NCI-H526 treated with DMSO at 0.1 percent for 48 hours (cell line): ENCODE data around the gene PHLDB2.
A peak's percentile ranks its signal among the peaks of the same experiment; 100 is the strongest.
"Not testable (repeated sequence)": the region's sequence is repeated elsewhere in the genome, so short reads cannot be mapped to it uniquely, and the experiment has no call there.

Source experiments
- DNase-seq: peaks from one replicate; lab custom pipeline; 2025; lab: John Stamatoyannopoulos, UW

PHLDB2 gene

DNA sequence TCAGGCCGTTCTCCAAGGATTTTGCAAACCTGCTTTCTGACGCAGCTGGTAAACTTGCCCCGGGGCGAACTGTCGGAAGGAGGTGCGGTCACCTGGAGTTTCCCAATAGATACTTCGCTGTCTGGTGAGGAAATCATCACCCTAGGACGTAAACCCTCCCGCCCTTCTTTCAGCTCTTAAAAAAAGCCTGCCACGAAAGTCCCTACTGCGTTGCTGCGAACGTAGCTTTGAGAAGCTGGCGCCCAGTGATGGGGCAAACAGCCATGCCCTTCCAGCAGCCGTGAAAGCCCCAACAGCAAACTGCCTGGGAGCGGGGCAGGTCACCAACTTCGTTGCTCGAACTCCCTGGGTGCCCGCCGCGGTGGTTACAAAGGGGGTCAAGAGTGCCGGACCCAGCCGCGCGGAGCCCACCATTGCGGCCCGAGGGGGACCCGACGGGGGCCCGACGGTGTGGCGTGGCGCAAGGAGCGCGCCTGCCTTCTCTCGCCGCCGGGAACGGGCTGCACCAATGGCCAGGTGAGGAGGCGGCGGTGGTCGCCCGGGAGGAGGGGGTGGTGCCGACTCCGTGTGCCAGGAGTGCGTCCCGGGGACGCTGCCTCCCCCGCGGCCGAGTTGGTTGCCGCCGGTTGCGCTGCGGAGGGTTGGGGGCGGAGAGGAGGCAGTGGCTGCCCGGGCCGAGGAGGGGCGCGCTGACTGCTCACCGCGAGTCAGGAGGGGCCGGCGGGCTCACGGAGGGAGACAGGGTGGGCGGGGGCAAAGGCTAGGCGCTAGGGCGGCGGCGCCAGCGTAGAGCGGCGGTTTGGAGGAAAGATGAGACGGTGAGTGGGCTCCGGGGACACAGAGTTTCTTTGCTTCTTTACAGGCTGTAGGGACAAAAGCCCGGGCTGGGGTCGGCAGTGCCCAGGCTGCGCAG lies at the start of gene PHLDB2:
Gene PHLDB2 (plus strand): TSS at position 205 of the 913 bp plus-strand sequence. CDS start 24,813 bp downstream, outside the sequence.
- DNase-seq: peak; percentile 12

DNA sequence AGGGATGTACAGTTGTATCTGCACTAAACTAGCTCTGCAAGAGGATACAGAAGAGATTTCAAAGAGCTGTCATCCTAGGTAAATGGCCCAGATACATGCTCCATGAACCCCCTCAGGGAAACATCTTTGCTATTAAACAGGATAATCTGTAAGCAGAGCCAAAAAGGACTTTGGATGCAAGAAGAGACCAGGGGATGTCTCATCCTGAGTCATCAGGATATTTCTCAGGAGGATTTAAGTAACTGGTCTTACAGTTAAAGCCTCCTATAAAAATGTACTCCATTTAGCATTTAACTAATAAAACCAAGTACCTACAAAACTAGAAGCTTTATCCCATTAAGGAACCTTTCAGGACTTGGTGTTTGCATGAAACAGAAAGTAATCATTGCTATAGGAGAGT lies 48.2 kb upstream of the PHLDB2 start:
- no peak for DNase-seq

GRCh38 chr3:111811811-111812210 lies 47.3 kb upstream of the PHLDB2 start:
- no peak for DNase-seq

DNA sequence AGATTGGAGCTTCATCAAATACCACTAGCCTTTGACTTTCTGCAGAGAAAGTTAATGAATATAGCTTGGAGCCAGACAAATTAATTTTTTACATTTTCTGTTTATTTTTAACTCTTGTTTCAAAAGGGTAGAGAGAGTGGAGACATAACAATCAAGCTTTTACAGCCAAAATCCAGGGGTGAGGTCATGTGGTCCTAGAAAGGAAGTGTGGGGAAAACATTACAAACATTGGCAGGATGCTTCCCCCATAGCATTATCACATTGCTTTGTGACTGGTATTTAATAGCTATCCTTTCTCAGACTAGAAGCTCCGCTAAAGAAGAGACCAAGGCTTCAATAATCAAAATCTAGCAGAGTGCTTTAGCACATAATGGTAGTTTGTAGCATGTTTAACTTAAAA lies 46.4 kb upstream of the PHLDB2 start:
- no peak for DNase-seq

DNA sequence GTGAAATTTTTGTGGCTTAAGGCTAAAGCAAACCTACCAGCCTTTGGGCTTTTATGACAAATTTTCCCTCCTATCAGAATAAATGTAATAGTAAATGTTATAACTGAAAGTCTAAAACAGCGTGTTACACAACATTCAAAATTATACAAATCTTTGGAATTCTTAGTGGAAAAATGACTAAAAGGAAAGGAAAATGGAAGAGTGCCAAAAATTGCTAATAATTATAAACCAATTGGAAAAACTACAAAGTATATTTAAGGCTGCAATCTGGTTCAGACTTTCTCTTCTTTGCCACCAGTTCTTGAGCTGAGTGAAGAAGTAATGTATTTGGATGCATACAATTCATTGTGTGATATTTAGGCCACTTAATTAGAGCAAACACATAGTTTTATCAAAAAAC lies 45.6 kb upstream of the PHLDB2 start:
- no peak for DNase-seq

GRCh38 chr3:111813979-111814378 lies 45.1 kb upstream of the PHLDB2 start:
- DNase-seq: no peak

- not testable (repeated sequence) for DNase-seq
Measured at GRCh38 chr3:111816771-111817170, 42.3 kb upstream of the PHLDB2 start.

DNA sequence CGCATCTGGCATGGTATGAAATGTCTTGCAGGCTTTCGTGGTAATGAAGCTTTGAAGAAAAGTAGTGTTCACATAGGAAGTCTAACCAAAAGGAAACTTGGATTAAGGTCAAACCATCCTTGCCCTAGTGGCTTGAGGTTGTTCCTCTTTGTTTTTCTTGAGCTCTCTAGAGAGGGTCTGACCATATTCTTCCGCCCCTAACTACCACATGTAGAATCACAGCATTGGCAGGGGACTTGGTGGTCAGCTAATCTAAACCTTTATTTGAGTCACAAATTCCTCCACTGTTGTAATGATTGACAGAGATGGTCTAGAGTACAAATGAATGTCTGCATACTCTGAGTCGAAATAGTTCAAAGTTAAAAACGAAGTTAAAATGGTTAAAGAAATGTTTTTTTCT lies 39.1 kb upstream of the PHLDB2 start:
- no peak for DNase-seq

- no peak for DNase-seq
Measured at GRCh38 chr3:111820651-111821050, 38.4 kb upstream of the PHLDB2 start.

GRCh38 chr3:111821891-111822290 lies 37.2 kb upstream of the PHLDB2 start:
- DNase-seq: no peak

- DNase-seq: no peak
Measured at GRCh38 chr3:111822804-111823203, 36.3 kb upstream of the PHLDB2 start.

DNA sequence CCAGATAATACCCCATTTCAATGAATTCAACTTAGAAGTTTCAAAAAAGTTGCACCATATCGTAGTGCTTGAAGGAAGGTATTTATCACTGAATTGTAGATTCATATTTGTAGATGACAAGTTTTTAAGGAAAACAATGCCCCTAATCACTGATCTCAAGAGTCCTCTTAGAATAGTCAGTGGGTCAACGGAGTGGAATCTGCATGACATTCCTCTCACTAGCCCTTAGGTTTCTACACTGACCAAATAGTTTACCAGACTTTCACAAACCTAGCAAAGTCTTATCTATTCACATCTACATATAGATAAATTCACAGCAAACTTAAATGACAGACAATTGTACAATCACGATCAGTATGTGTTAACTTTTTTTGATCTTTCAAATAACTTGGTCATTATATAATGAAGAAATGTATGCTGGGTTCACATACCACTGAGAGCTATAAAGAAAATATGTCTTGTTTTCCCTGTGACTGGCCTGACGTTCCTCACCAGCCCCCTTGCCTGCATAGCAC lies 35.7 kb upstream of the PHLDB2 start:
- DNase-seq: no peak

- no peak for DNase-seq
Measured at GRCh38 chr3:111824351-111824750, 34.7 kb upstream of the PHLDB2 start.

GRCh38 chr3:111827871-111828270 lies 31.2 kb upstream of the PHLDB2 start:
- DNase-seq: no peak

DNA sequence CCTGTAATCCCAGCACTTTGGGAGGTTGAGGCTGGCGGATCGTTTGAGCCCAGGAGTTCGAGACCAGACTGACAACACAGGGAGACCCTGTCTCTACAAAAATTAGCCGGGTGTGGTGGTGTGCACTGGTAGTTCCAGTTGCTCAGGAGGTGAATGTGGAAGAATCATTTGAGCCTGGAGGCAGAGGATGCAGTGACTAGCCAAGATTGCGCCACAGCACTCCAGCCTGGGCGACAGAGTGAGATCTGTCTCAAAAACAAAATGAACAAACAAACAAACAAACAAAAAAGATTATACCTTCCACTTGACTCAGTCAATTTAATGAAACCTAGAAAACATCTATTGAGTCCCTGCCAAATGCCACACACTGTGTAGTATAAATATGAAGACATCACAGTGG lies 30.5 kb upstream of the PHLDB2 start:
- DNase-seq: no peak

DNA sequence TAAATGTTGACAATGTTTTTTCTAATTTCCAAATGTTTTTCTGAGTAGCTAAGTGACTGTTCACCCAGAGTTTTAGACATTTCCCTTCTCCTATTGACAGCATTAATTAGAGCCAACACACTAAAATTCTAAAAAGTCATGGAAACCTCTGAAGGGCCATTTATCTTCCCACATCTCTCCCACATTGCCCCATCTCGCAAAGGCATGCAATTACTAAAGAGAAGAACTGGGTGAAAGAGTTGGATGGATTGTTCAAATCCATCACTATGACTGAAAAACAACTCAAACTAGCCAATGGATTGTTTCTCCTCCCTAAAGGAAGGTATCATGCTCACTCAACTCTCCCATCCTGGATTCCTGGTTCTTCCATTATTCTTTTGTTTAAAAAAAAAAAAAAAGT lies 30.0 kb upstream of the PHLDB2 start:
- no peak for DNase-seq

- no peak for DNase-seq
Measured at GRCh38 chr3:111831840-111832239, 27.2 kb upstream of the PHLDB2 start.

- no peak for DNase-seq
Measured at GRCh38 chr3:111837112-111837511, 22.0 kb upstream of the PHLDB2 start.

DNA sequence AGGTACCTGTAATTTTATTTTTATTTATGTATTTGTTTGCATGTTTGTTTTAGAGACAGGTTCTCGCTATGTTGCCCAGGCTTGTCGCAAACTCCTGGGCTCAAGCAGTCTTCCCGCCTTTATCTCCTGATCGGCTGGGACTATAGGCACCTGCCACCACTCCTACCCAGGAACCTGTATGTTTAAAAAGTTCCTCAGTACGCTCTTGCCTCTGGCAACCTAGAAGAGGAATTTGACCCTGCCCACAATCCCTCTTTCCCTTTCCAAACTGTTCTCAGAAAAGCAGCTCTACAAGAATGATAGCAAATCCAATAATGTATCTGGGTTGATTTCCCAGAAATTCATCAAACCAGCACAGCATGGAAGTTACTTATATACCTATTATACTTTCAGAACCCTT lies 20.9 kb upstream of the PHLDB2 start:
- no peak for DNase-seq

DNA sequence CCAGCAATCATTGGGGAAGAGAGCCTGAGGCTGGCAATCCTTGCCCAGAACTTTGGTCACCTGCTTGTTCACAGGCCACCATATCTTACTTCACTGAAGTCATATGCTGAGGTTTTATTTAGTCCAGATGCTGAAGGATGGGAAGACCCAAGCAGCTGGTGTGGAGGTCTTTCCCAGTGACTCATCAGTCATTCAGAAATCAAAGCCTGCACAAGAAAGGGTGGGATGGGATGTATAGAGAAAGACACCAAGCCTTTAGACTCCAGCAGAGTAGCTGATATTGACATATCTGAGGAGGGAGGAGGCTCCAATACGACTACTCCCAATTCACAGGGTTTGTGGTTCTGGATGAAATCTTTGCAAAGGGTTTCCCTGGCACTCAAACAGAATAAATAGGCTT lies 13.0 kb upstream of the PHLDB2 start:
- DNase-seq: no peak

GRCh38 chr3:111846717-111847116 lies 12.3 kb upstream of the PHLDB2 start:
- no peak for DNase-seq

DNA sequence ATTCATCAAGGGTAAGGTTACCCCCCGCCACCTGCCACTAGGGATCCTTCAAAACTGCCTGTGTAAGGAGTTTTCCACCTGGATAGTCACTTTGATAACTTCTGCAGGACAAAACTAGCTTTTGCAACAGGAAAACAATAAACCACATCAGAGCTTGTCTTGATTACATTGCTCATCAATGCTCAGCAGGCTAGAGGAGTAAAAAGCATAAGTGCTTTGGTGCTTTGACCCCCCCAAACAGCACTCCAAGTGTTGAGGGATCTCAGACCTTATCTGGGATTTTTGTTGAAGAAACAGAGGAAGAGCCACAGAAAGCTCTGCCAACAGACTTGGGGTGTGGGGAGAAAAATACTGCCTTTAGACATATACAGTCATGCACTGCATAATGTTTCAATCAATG lies 10.8 kb upstream of the PHLDB2 start:
- DNase-seq: no peak

DNA sequence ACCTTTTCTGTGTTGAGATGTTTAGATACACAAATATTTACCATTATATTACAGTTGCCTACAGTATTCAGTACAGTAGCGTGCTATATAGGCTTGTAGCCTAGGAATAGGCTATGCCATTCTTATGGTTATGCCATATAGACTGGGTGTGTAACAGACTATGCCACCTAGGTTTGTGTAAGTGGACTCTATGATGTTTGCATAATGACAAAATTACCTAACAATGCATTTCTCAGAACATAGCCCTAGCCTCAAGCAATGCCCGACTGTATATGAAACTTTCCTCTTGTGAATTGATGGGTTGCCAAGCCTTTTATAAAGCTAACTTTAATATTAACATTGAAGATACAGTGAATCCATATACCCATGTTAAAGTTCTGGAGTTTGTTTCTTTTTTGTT lies 10.3 kb upstream of the PHLDB2 start:
- no peak for DNase-seq

- no peak for DNase-seq
Measured at GRCh38 chr3:111850537-111850936, 8.5 kb upstream of the PHLDB2 start.
